Activated CD8-positive, alpha-beta T cell treated with anti-CD3 and anti-CD28 coated beads for 36 hours (primary cell): ENCODE data around the gene PES1. TPM values are rescaled to one million over a fixed set of nuclear protein-coding genes. Genes with fewer than 3 reads are reported as not detected.

Source experiments
- ATAC-seq: fragments of 200-7000 bp; cut with Tn5 transposase; one replicate; pipeline ENCODE4 v1.10.0; 2021; ENCODE audit warnings: mild to moderate bottlenecking, moderate library complexity
- CTCF ChIA-PET: fragments of 350-600 bp; sonication (Branson Sonifier 250); formaldehyde crosslinking; loops from one replicate; lab custom pipeline; 2021; ENCODE audit warnings: antibody characterized with exemption; lab: Charles Lee
- POLR2A ChIA-PET: fragments of 350-600 bp; sonication (Branson Sonifier 250); formaldehyde crosslinking; loops from one replicate; lab custom pipeline; 2021; ENCODE audit warnings: antibody characterized with exemption; lab: Charles Lee
- DNase-seq: peaks from one replicate; pipeline ENCODE4 v3.0.0-alpha.2; 2020
- H3K27ac Mint-ChIP-seq: one replicate; pipeline ENCODE4 v1.8.0; 2021; ENCODE audit warnings: mild to moderate bottlenecking, mixed read lengths
- H3K27me3 Mint-ChIP-seq: one replicate; pipeline ENCODE4 v1.8.0; 2021; ENCODE audit warnings: mixed read lengths
- H3K36me3 Mint-ChIP-seq: one replicate; pipeline ENCODE4 v1.8.0; 2021; ENCODE audit warnings: low read depth, mixed read lengths
- H3K4me1 Mint-ChIP-seq: one replicate; pipeline ENCODE4 v1.8.0; 2021; ENCODE audit warnings: low read depth, mixed read lengths
- H3K4me3 Mint-ChIP-seq: one replicate; pipeline ENCODE4 v1.8.0; 2021; ENCODE audit warnings: mild to moderate bottlenecking, moderate library complexity, mixed read lengths
- H3K9me3 Mint-ChIP-seq: one replicate; pipeline ENCODE4 v1.8.0; 2021; ENCODE audit warnings: mixed read lengths
- intact Hi-C: fragments of 100-400 bp; cut with micrococcal nuclease; formaldehyde crosslinking; loops from one replicate; pipeline ENCODE4 v1.10.0; 2022
- total RNA-seq, 2 experiments: library from RNA; stranded (reverse); gene quantifications; one replicate each; pipeline ENCODE4 v1.2.3, GENCODE V29; 2021
- TF ChIP-seq, protein P1 (sequence below): fragments of 200-600 bp; IDR thresholded peaks from one replicate; pipeline ENCODE4 v1.8.0; 2022; ENCODE audit warnings: antibody characterized with exemption, mild to moderate bottlenecking

PES1 gene
- total RNA-seq, 2 experiments from 2014 or later, result 123 to 131 TPM

DNA sequence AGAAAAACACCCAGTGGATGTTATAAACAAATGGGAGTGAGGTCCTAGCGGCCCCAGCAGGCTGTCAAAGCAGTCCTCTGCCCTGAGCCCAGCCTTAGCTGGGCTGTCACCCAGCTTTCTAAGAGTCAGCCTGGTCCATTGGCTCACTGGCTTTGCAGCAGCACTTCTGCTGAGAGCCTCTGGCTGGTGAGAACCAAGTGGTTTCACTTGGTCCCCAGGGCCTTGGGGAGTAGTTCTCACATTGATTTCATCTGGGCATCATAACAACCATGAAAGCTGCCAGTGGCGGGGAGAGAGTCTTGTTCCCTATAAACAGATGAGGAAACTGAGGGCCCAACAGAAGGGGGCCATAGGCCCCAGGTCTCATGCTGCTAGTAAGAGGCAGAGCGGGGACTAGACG is 56.5 kb downstream of the PES1 start:
- Mint-ChIP-seq H3K27me3 (peaks cover 4% of the 10 kb centered on the region), H3K9me3 (no peaks in the 10 kb centered on the region), H3K4me3 (no peak overlapping the region), H3K36me3 (no peaks in the 10 kb centered on the region), H3K4me1 (peaks cover 6% of the 10 kb centered on the region), H3K27ac (no peak overlapping the region)
- ChIA-PET CTCF (no interaction called here), POLR2A (no interaction called here)
- TF ChIP-seq, protein P1, sequence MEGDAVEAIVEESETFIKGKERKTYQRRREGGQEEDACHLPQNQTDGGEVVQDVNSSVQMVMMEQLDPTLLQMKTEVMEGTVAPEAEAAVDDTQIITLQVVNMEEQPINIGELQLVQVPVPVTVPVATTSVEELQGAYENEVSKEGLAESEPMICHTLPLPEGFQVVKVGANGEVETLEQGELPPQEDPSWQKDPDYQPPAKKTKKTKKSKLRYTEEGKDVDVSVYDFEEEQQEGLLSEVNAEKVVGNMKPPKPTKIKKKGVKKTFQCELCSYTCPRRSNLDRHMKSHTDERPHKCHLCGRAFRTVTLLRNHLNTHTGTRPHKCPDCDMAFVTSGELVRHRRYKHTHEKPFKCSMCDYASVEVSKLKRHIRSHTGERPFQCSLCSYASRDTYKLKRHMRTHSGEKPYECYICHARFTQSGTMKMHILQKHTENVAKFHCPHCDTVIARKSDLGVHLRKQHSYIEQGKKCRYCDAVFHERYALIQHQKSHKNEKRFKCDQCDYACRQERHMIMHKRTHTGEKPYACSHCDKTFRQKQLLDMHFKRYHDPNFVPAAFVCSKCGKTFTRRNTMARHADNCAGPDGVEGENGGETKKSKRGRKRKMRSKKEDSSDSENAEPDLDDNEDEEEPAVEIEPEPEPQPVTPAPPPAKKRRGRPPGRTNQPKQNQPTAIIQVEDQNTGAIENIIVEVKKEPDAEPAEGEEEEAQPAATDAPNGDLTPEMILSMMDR, result no peak
- ATAC-seq (no peak), DNase-seq (no peak)
- intact Hi-C loops, result no loop called here

DNA sequence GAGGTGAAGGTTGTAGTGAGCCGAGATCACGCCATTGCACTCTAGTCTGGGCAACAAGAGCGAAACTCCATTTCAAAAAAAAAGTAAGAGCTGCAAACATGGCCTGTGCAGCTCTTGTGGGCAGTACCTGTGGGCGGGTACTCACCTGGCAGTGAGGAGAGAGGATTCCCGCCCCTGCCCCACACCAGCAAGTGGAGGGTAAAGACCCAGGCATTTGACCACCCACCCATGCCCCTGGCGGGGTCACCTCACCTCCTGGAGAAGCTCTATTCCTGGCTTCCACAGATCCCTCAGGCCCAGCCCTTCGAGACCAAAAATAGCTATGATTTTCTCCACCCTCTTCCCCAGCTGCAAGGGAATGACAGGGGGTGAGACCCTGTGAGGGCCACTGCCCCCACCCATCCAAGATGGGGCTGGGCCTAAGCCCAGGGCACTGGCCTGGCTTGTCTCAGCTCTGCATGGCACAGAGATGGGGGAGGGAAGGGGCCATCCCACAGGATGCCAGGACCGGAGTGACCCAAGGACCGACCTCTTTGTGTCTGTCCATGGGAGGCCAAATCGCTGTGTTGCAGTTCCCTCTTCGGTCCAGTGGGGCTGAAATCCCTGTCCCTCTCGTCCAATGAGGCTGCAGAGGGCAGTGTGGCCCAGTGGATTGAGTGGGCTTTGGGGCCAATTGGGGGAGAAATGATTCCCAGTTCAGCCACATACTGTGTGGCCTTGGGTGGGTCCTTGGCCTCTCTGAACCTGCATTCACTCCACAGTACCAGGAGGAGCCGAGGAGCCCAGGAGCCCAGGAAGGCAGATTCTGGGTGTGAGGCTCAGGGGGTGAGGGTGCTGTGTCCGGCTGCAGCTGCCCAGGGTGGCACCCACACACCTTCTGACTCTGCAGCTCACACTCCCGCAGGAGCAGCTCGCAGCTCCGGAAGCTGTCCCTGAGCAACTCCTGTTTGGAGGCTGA is 59.8 kb downstream of the PES1 start:
- Mint-ChIP-seq H3K9me3 (no peaks in the 10 kb centered on the region), H3K4me1 (peaks cover 6% of the 10 kb centered on the region), H3K36me3 (no peaks in the 10 kb centered on the region), H3K4me3 (no peak overlapping the region), H3K27ac (no peak overlapping the region), H3K27me3 (peaks cover 4% of the 10 kb centered on the region)
- ChIA-PET CTCF (interaction anchor here (0.6 kb wide), 1 partner anchor 388 kb away, joined by 3 read pairs; no protein-coding TSS in a partner anchor), POLR2A (no interaction called here)
- TF ChIP-seq, protein P1, result no peak
- intact Hi-C loops, result no loop called here
- no peak for ATAC-seq
- no peak for DNase-seq

DNA sequence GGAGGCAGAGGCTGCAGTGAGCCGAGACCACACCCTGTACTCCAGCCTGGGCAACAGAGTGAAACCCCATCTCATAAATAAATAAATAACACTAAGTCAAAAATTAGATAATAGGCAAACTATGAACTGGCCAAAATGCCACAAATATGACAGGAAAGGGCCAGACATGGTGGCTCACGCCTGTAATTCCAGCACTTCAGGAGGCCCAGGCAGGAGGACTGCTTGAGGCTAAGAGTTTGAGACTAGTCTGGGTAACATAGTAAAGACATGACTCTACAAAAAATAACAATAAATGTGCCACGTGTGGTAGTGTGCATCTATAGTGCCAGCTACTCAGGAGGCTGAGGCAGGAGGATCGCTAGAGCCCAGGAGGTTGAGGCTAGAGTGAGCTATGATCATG is 65.1 kb downstream of the PES1 start:
- H3K27ac Mint-ChIP-seq, result no peak overlapping the region
- no peaks in the 10 kb centered on the region for H3K4me1 Mint-ChIP-seq
- TF ChIP-seq, protein P1, result no peak
- CTCF ChIA-PET, result no interaction called here
- no peaks in the 10 kb centered on the region for H3K9me3 Mint-ChIP-seq
- H3K36me3 Mint-ChIP-seq, result no peaks in the 10 kb centered on the region
- intact Hi-C loops, result no loop called here
- DNase-seq, result no peak
- POLR2A ChIA-PET, result no interaction called here
- H3K27me3 Mint-ChIP-seq, result no peaks in the 10 kb centered on the region
- ATAC-seq, result no peak
- H3K4me3 Mint-ChIP-seq, result no peak overlapping the region

Other genes starting within 250 kb of the PES1 start
- 100 to 1,000 TPM; 252 to 262 TPM for gene SF3A1, start 235.0 kb downstream of the PES1 start, total RNA-seq
- gene CCDC157, start 234.9 kb downstream of the PES1 start, total RNA-seq, result 1 to 10 TPM; 2.2 to 2.4 TPM
- gene RNF215, start 204.5 kb downstream of the PES1 start, total RNA-seq, result 1 to 10 TPM; 7.1 to 7.2 TPM
- 10 to 100 TPM; 15.1 to 15.4 TPM for gene SEC14L2, start 194.9 kb downstream of the PES1 start, total RNA-seq
- 10 to 100 TPM; 89.8 to 93.8 TPM for gene MTFP1, start 166.1 kb downstream of the PES1 start, total RNA-seq
- not detected for gene SEC14L3, start 119.9 kb downstream of the PES1 start, total RNA-seq
- gene SEC14L4, start 86.2 kb downstream of the PES1 start, total RNA-seq, result not detected
- gene SEC14L6, start 45.2 kb downstream of the PES1 start, total RNA-seq, result not detected
- gene GAL3ST1, start 17.2 kb downstream of the PES1 start, total RNA-seq, result not detected
- gene TCN2, start 15.3 kb upstream of the PES1 start, total RNA-seq, result under 1 TPM in 1 of 2 experiments, not detected in 1; 0.16 TPM
- 1 to 10 TPM; 3.4 to 3.8 TPM for gene SLC35E4, start 43.9 kb upstream of the PES1 start, total RNA-seq
- 1 to 10 TPM; 4.1 to 4.4 TPM for gene DUSP18, start 76.0 kb upstream of the PES1 start, total RNA-seq
- under 1 TPM; 0.58 to 0.72 TPM for gene OSBP2, start 103.0 kb upstream of the PES1 start, total RNA-seq